GM21390 (cell line): ENCODE data around the gene CDH18.

Experiments used
- ATAC-seq: cut with Tn5 transposase; IDR thresholded peaks from one replicate; pipeline ENCODE4 v1.9.1; 2021; ENCODE audit not compliant: unreplicated experiment

Gene CDH18

DNA sequence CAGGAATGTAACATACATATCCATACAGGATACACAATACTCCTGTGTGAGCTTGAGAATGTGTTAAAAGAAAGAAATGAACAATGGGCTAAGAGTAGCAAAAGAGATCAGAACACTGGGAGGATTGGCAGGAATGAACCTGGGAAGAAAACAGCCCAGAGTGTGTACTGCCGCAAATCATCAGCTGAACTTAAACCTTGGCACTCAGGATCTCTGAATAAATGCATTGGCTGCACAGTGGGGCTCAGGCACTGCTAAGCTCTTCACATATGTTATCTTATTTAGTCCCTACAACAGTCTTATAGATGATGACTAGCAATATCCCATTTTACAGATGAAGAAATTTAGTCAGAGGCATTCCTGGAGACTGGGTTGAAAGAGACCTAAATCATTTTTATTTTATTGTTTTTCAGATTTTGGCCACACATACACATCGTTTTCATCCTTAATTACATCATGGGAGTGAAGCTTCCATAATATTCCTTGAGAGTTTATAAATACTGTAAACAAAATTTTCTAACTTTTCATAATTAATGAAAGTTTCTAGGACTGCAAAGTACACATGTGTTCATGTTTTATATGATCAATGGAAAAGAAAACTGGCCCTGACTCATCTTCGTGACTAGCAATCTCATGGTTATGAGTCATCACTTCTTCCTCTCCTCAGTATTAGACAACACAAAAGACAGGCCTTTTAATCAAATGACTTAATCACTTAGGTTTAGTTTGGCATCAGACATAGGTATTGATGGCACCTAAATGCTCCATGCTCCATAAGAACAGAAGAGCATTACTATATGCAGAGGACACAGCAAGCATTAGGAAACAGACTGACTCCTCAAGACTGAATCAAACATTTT is 59.2 kb downstream of the CDH18 start:
- no peak for ATAC-seq

DNA sequence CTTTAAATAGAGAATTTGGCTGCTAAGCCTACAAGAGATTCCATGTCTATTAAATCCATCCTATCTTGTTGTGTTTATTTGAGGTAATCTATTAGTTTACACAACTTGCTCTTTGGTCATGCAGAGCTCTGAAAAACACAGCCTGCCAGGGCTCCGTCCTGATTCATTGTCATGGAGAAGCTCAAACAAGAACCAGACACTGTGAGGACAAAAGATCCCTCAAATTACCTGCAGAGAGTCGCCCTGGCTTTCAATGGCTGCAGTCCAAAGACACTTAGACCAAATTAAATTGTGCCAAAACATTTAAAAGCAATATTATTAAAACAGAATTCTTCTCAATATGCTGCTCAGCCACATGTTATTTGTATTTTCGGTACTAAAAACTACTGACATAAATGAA is 60.1 kb downstream of the CDH18 start:
- ATAC-seq = no peak

DNA sequence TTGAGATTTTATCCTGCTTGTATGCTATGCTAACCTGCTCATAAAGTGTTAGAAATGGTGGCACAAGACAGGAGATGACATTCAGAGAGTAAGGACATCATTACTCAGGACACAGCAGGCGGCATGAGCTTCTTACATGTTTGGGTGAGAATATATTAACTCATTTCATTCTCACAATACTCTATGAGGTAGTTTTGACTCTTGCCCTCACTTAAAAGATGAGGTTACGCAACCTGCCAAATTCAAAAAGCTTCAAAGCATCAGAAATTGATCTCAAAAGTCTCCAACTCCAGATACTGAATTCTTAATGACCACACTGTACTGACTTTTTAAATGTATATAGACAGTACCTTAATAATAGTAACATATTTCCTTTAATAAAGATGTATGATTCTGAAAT is 60.8 kb downstream of the CDH18 start:
- no peak for ATAC-seq

DNA sequence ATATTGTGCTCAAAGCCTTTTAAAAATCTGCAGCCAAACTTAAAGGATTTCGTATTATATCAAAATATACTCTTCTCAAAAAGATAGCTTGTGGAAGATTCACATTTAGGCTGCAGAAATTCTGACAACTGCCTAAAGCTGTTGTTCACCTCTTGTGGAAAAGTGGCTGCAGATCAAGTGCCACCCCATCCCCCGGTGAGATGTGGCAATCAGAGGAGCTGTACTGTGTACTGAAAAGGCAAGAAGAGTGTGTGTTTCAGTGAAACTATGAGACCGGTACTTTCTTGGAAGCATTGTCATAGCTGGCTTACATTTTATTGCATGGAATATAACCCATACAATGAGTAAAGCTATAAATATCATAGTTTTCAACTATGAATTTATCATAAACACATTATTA is 64.3 kb downstream of the CDH18 start:
- ATAC-seq = no peak

DNA sequence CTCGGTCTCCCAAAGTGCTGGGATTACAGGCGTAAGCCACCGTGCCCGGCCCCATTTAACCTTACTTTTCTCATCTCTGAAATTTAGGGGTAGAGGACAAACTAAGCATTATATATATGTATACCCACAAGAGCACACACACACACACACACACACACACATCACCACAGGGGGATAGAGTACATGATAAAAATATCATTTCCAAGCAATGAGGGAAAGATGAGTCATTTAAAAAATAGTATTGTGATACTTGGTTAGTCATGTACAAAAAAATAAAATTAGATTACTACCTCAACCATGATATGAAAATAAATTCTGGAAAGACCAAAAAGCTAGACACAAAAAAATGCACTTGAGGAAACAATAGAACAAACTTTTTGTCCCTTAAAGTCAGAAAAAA is 67.2 kb downstream of the CDH18 start:
- ATAC-seq = no peak

DNA sequence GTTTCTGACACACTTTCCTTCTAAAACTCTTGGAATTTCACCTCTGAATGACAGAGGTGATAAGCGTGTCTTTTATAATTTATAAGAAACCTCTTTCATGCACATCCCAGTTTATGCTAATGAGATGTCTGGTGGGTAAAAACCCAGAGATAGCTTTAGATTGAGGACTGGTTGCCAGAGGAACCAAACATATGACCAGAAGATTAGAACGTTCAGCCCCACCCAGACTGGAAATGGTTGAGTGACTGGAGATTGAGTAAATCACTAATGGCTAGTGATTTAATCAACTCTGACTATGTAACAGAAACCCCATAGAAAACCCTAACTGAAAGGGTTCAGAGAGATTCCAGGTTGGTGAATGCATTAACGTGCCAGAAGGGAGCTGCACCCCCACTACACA is 69.2 kb downstream of the CDH18 start:
- ATAC-seq = no peak

DNA sequence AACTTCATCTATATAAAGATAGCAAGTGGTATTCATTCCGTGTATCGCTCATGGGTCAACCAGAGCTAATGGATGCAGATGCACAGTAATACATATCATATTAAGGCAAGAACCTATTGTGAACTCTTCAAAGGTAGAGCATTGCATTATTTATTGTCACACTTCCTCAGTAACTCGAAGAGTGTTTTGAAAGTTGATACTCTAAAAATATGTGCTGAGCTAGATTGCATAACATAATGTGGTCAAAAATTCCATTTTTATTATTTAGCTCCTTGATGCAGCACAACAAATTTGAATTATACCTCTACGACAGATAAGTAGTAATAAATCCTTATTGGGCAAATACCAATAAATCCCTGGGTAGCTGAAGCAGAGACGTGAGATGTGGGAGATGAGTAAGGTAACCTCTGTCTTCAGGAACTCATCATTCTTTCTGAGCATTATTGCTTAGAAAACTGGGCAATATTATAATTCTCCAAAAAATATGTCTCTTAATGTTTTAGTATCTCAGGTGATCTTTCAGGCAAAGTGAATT is 70.3 kb downstream of the CDH18 start:
- ATAC-seq = no peak

DNA sequence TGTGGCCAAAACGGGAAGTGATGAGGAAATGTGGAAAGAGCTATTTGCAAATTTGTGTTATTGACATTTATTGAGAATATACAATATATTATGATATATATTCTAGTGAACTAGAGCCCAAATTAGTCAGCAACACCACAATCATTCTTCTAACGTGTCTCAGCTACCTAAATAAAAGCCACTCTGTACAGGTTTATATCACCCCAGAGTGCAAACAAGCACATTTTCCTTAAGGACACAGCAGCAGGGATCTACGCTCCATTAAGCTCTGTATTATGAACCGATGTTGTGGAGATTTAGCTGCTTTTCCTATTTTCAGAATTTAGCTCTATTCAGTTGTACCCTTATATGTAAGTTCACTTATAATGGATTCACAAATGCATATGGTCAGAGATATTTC is 77.9 kb downstream of the CDH18 start:
- ATAC-seq = no peak

DNA sequence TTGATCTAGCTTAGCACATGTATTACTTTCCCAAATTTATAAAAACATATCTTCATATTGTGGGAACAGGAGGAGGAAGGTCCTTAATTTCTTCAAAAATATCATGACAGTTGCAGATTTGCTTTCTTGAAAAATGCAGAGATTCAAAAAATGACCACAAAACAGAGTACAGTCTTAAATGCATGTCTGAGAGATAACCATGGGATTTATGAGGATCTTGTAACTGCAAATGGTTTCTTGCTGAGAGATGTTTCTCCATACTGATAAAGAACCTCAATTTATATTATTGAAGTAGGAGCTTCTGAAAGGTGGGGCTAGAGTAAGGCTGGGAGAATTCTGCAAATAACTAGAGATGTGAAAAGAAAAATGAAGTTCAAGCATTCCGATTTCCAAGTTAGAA is 83.2 kb downstream of the CDH18 start:
- ATAC-seq = no peak

DNA sequence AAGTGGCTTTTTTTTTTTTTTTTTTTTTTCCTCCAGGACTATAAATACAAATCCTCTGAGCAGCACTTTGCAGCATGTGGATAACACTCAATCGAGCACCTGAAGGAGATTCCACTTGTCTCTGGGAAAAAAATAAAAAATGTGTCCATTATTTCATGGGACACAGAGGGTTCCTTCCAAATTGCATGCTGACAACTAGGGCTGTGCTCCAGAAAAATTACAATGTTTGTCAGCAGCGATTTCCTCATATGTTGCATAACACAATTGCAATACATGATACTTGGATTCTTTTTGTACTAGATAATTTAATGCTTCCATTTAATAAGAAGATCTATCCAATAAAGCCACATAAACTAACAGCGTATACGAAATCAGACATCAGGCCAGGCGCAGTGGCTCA is 84.4 kb downstream of the CDH18 start:
- ATAC-seq = no peak

DNA sequence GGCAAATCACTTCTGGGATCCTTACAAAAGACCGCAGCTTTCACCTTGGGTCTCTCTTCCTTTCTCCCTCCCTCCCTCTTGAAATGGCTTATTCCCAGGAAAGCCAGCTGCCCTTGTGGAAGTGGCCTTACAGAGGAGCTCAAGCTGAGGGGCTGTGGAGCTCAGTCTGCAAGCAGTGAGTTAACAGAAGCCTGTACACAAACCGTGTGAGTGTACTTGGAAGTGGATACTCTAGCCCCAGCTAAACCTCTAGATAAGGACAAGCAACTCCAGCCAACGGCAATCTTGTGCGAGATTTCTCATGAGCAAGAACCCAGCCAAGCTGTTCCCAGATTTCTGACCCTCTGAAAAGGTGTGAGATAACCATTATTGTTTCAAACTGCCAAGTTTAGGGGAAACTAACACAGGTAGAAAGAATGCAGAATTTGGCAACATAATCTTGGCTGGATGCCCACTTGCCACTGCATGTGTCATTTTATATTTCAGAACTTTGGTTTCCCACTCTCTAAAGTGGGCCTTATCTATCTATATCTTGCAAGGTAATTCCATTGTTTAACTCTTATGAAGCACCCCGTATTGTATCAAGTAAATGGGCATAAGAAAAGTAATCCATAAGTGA is 85.6 kb downstream of the CDH18 start:
- ATAC-seq = no peak

DNA sequence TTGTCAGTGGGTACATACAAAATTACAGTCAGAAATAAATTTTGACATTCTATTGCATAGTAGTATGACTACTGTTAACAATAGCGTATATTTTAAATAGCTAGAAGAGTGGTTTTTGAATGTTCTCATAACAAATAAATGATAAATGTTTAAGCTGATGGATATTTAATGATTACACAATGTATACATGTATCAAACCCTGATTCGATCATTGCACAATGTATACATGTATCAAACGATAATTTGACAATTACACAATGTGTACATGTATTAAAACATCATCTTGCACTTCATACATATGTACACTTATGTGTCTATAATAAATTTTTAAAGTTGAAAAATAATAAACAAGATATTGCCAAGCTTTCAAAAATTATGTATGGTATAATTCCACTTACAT is 87.7 kb downstream of the CDH18 start:
- ATAC-seq = no peak

DNA sequence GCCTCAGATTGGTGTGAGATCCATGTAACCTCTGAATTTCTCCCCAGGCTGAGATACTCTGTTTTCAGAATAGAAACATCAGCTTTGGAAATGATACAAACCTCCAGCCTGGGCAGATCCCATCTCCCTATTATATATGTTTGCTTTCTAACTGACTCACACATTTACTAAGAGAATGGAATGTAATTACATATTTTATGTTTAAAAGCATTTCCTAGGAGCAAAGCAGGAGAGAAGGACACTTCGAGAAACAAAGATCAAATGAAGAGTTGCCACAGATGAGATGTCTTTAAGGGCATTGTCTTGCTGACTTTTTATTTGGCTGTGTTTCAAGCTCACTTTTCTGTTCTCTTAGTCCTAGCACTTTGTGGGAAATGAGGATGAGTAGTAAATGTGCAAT is 96.3 kb downstream of the CDH18 start:
- no peak for ATAC-seq

DNA sequence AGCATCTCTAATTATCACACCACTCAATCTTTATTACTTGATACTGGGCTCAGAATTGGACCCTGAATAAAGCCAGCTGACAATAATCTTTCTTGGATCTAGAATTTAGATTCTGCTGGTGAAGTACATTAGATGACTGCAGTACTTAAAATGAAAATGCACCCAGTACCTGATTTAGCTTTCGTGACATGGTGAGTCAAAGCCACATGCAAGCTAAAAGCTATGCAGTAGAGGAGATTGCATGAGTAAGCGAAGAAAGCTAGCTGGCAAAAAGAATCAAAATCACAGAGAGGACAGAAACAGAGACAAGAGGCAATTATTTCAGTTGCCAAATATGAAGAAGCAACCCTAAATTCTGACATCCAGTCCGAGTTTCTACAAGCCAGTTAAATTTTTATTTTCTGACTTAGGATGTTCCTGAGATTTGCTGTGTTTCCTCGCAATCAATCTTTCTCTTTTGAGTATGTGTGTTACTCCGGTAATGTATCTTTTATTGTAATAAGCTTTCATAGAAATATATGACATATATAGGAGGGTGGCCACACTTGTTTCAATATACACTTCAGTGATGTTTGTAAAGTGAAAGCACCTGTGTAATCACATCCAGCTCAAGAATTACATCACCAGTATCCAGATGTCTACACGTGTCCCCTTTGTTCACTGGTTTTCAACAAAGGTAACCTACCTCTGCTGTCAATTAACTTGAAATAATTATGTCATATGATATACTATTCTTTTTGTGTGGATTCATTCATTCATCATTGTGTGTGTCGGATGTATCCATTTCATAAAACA is 101.7 kb downstream of the CDH18 start:
- no peak for ATAC-seq

DNA sequence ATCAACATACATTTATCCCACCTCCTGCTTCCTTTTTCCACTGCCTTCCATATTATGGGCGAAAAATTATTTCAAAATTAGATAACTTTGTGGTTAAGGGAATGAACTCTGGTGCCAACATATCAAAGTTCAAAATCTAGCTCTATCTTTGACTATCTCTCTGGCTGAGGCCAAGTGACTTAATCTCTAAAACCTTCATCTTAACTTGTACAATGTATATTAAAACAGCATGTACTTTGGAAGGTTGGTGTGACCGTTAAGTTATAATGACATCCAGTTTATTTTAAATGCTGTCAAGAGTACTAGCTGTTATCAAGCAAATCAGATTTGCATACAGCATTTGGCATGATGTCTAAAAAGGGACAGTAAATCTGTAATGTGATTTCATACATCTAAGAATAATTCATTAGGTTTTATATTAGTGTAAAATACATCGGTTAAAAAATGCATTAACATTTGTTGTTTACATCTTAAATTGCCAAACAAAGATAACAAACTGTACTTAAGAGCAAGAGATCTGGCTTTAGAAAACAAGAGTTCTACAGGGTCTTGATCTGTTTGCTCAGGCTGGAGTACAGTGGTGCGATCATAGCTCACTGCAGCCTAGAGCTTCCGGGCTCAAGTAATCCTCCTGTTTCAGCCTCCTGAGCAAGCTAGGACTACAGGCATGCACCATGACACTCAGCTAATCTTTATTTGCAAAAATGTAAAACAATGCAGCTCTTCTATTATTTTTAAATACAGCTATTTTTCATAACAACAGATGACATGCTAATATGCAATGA is 102.8 kb downstream of the CDH18 start:
- ATAC-seq = no peak

DNA sequence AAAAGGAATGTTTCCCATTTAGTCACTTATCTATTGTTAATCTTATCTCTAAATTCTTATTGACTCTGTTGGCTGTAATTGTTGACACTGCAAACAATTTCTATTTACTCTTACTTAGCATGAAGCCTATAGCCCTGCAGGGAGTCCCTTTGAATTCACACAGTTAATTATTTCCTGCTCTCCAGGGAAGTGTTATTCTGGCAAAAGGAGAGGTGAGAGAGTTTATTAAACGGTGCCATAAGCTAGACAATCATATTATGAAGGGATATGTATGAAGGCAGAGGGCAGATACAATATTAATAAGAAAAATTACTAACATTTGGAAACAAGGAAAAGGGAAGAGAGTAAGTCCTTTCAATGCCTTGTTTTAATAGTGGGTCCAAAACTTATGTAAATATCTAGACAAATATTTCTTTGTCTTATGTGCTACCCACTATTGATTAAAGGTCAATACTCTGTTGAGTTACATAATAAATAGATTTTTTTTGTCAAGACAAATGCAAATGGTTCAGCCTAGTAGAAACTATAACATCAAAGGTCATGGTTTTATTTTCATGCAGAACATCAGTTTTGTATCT is 107.1 kb downstream of the CDH18 start:
- ATAC-seq = no peak

DNA sequence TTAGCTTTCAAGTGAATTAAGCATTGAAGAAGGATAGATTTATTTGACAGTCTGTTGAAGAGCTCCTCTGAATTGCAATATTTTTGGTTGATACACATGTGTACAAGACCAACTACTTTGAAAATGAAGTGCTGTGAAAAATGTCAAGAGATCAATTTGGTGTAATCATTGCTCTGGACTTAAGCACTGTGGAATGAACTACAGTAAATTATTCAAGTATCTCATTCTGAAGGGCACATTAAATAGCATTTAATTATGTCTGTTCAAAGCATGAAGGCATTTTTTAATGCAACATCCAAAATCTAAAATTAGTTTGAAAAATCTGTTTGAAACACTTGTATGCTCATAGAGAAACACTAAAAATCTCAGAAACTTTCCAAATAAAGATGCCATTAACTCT is 107.5 kb downstream of the CDH18 start:
- no peak for ATAC-seq

DNA sequence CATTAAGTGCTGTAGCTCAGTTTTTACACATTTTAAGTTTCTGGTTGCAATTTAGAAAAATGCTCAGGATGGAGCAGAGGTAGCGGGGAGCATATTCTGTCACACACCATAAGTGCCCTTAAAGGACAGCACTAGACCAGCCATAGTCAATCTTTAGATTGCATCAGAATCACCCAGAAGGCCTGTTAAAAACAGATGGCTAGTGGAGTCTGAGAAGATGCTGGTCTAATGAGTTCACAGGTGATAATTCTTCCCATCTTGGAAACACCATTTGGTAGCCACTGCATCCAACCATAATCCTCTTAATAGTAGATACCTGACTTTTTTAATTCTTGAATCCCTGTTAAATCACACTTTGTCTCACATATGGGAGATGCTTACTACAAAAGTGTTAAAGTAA is 113.2 kb downstream of the CDH18 start:
- no peak for ATAC-seq

DNA sequence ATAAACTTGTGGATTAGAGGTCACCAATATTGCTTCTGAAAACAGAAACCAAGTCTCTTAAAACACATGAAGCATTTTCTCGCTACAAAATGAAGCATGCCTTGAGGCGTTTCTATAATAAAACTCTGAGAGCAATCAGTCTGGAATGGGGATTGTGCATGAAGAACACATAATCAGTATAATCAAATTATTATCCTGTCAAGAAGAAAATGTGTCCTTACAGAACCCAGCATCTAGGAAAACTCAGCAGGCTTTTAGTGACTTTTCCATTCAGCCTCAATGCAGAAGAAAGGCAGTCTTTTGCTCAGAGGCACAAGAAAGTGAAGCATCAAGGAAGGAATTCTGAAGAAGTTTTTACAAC is 121.9 kb downstream of the CDH18 start:
- no peak for ATAC-seq

DNA sequence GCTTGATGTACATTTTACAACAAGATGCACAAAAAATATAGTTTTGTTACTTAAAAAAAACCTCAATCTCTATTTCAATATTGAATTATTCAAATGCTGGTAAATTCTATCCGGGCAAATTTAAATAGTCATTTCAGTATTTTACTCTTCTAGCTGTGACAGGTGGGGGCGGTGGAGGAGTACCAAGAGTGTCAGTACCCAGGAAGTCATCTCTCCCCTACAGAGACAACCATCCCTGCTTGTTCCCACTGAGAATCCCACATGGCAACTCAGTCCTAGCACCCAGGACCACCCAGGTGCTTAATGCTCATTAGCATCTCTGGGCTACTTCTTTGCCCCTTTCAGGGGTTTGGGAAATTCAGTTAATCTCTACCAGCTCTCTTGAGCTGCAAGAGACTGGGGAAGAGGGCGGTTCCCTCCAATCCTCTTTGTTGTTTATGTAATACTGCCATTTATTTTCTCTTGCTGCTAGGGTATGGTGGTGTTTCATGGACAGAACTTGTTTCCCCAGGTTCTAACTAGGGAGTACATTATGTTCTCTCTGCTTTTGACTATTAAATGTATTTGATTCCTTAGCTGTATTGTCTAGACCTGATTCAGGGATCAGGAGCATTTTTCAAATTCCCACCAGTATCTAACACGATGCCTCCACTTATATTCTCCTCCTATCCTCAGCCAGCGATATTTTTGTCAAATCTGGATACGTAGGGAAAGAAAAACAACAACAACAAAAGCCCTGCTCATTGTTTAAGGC is 122.5 kb downstream of the CDH18 start:
- ATAC-seq = no peak
